NAMALWA (cell line): Measurements from ENCODE around the gene B3GNT3.
A peak's percentile ranks its signal among the peaks of the same experiment; 100 is the strongest.

ENCODE experiments used
- DNase-seq: peaks from one replicate; pipeline ENCODE4 v3.0.0-alpha.2; 2015; ENCODE audit warnings: low spot score

Gene B3GNT3, protein sequence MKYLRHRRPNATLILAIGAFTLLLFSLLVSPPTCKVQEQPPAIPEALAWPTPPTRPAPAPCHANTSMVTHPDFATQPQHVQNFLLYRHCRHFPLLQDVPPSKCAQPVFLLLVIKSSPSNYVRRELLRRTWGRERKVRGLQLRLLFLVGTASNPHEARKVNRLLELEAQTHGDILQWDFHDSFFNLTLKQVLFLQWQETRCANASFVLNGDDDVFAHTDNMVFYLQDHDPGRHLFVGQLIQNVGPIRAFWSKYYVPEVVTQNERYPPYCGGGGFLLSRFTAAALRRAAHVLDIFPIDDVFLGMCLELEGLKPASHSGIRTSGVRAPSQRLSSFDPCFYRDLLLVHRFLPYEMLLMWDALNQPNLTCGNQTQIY

DNA sequence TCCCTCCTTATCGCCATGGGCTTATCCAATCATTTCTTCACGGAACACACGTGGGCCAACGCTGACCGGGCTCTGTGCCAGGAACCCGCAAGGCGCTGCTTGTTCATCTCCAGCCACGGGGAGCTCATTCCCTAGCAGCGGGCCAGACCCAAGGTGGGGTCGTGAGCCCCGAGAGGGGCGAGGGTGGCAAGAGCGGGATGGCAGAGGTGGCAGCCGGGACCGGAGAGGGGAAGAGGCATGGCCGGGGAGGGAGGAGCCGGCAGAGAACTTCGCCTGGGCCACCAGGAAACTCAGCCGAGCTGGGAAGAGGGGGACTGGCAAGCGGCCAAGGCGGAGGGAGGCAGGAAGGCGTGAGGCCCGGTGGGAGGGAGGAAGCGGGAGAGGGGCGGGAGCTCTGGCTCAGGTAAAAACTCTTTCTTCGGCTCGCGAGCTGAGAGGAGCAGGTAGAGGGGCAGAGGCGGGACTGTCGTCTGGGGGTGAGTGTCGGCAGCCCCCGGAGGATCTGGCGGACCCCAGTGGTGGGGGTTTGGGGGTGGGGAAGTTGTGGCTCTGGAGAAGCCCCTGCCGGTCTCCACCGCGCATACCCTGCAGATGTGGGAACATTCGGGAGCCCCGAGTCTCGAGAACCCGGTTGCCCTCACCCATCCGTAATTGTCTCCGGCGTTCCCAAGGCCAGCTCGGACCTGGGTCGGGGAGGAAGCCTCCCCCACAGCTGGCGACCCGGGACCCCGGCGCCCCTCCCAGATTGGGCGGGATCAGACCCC, at the start of gene B3GNT3:
Gene B3GNT3 (plus strand): TSS at position 408 of the 764 bp plus-strand sequence. CDS start 12,670 bp downstream, outside the sequence.
- DNase-seq = no peak

DNA sequence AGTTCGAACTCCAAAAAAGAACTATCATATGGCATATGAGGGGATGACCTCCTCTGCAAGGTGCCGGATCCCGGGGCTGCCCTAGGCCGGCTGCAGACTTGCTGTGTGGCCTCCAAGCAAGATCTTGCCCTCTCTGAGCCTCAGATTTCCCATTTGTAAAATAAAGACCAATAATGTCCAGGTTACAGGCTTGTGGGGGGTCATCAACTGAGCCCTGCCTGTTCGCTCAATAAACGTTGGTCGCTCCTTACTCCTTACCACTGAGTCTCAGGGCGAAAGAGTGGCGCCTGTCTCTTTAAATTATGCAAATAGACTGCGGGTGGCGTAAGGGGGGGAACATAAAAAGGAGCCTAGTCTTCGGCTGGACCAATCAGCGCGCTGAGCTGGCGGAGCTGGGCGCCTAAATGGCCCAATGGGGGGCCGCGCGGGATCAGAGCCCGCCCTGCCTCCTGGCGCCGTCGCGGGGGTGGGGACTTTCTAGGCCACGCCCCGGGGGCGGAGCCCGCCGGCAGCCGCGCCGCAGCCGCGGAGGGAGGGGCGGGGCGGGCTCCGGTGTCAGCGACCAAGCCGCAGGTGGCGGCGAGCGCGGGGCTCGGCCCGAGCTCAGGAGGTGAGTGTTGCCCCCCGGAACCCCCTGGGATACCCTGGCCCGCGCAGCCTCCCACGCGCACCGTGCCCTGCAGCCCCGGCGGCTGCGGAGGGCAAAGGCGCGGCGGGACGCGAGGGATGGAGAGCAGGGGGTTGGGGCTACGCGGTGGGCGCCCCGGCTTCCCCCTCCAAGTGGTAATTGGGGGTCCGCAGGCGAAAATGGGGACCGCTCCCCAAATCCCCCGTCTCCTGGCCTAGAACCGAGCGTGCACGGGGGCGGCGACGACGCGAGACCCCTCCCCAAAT, 47.5 kb upstream of the B3GNT3 start:
- peak; percentile 97 for DNase-seq

DNA sequence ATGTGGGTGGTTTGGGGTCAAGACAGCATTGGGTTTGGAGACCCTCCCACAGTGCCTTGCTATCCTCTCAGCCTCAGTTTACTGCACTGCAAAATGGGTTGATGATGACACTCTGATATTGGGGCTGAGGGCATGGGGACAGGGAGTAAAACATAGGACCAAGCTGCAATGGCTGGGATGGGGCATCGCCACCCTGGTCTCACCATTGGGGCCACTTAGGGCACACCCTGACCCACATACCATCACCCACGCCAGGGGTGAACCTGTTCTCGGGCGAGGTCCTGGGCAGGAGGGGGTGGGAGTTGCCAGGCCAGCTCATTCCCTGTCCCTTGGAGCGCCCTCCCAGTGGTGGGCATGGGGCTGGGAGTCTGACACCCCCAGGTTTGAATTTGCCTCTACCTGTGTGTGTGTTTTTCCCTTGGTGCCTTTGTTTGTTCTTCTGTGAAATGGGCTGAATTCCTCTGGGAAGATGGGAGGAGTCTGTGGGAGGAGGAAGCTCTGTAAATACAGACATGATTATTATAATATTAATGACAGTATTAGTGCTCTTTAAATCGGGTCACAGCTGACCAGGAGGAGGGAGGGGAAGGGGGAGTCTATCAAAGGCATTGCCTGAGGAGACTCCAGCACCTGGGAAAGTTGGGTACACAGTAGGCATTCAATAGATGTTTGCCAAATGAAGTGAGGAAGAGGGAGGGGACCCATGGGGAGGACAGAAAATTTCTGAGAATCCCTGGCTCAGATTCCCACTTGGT, 45.9 kb upstream of the B3GNT3 start:
- no peak for DNase-seq

DNA sequence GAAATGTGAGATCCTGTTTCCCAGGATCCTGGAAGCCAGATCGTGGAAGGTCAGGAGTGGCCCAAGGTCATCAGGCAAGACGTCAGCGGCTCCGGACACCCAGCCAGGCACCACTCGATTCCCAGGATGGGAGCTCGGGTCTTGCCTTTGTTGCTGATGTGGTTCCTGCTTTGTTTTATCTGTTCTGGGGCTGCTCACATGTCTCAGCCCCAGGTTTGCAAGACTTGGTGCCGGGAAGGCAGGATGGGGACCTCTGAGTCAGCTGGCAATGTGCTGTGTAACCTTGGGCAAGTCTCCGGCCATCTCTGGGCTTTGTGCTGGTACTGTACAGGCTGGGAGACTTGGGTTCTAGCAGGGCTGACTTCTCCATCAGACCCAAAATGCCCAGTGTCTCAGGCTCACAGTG, 45.0 kb upstream of the B3GNT3 start:
- peak; percentile 50 for DNase-seq

DNA sequence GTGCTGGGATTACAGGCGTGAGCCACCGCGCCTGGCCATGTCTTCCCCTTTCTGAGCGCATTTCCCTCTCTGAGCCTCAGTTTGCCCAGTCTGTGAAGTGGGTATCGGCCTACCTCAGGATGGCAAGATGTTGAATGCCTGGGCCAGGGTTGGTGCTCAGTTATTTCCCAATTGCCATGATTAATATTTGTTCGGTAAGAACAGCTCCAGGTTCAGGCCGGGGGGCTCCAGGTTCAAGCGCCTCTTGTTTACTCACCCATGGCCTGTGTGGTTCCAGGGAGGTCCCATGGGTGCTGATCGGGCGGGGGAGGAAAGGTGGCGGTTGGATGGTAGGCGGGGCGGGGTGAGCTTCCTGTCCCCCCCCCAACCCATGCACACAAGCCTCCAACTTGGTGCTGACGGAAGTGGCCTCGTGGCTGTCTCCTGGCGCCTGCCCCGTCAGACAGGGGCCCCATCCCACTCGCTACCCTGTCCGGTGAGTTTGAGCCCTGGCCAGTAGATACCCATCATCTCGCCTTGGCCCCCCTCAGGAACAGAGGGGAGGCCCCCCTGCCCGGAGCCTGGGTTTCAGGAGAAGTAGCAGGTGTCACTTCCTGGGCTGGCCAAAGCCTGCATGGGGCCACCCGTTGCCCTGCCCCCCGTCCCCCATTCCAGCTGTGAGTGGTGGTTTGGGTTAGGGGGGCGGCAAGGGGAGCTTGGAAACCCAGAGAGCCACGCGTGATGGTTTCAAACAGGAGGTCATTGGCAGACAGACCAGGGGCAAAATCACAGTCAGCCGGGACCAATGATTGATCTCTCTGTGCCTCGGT, 43.6 kb upstream of the B3GNT3 start, which contains the start of gene FCHO1:
Gene FCHO1 (plus strand): TSS at position 375 of the 809 bp plus-strand sequence. CDS start 3,688 bp downstream, outside the sequence.
- peak; percentile 90 for DNase-seq

DNA sequence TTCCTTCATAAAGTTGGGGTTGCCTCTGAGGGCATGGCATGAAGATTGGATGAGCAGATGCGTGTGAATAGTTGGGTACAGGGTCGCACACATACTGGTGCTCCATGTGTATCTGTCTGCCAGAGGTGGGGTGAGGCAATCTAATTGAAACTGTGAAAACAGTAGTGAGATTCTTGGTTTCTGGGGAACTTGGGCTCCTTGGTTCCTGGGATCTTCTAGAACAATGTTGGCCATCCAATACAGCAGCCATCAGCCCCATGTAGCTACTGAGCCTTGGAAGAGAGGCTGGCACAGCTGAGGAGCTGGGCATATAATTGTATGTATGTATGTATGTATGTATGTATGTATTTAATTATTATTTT, 43.0 kb upstream of the B3GNT3 start:
- DNase-seq = peak; percentile 64

DNA sequence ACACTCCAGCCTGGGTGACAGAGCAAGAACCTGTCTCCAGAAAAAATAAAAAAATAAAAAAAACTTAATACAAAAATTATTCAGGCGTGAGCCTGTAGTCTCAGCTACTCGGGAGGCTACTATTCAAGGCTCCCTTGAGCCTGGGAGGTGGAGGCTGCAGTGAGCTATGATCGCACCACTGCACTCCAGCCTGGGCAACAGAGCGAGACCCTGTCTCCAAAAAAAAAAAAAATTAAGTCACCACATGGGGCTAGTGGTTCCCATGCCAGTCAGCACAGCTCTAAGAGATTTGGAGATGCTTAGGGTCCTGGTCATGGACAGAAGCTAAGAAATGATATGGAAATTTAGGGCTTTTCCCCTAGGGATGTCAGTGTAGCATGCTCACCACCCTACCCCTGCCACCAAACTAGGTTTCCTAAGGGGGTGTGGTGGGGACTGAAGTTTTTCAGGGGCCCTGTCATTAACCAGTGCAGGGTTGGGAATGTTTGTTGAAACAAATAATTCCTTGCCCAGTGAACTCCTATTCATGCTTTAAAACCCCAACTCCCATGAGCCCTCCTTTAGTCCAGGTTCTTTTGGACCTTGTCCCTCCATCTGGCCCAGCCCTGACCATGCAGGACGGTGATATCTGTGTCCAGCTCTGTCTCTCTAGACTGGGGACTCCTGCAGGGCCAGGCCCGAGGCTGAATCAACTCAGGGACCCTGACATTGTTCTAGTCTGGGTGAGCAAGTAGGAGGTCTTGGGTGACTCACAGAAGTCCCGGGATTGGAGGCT, 41.9 kb upstream of the B3GNT3 start:
- DNase-seq = peak; percentile 66

DNA sequence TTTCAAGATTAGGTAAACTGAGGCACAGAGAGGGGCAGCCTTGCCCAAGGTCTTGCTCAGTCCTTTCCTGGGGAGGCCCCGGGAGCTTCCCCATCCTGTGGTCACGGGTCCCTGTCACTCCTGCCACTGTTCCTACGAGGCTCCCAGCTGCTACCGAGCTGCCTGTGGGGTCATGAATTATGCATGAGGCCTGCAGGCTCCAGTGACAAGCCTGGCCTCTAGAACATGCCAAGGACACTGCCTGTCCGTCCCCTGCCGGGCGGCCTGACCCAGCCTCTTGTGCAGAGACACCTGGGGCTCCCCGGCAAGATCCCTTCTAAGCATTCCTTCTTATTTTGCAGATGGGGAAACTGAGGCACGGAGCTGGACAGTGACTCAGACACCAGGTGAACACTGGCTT, 41.0 kb upstream of the B3GNT3 start:
- DNase-seq = no peak

DNA sequence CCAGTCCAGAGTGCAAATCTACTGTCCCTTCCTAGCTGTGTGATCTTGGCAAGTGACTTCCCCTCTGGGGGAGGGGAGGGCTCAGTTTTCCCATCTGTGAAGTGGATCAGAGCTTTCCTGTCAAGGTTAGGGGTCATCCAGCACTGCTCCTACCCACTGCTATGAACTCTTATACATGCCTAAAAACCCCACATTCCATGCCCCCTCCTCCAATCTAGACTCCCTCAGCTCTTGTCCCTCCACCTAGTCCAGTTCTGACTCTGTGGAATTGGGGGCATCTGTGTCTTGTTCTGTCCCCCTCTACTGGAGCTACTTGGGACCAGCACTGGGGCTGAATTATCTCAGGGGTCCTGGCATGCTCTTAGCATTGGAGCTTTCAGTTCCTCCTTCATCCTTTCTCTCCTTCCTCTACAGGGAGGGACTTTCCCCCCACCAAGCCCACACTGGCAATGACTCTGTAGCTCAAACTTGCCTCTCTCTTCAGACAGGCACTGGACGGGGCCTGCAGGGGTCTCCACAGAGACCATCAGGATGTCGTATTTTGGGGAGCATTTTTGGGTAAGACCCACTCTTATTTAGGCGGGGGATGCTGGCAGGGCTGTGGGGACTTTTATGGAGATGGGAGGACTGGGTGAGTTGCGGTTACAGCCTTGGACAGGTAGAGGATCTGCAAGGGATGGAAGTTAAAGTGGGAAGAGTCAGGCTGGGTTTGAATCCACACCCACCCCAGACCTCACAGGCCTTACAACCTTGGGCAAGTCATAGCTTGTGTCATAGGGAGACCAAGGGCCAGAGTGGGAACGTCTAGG, 40.1 kb upstream of the B3GNT3 start:
- peak; percentile 95 for DNase-seq

DNA sequence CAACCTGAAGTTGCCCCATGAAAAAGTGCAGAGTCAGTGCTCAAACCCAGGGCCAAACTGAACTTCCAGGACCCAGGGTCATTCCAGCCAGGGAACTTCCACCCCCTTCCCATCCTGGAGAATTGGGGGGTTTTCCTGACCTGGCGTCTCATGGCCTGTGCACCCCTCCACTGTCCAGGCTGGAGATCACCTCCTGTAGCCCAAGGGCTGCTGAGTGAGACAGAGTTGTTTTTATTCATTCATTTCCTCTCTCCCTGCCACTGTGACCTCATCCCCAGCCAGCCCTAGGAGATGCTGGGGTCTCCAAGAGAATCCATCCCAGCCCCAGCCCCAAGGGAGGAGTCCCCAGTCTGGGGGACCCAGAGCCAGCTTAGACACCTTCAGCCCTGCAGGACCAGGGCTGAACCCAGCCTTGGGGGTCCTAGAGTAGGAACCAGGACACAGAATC, 39.5 kb upstream of the B3GNT3 start:
- no peak for DNase-seq

DNA sequence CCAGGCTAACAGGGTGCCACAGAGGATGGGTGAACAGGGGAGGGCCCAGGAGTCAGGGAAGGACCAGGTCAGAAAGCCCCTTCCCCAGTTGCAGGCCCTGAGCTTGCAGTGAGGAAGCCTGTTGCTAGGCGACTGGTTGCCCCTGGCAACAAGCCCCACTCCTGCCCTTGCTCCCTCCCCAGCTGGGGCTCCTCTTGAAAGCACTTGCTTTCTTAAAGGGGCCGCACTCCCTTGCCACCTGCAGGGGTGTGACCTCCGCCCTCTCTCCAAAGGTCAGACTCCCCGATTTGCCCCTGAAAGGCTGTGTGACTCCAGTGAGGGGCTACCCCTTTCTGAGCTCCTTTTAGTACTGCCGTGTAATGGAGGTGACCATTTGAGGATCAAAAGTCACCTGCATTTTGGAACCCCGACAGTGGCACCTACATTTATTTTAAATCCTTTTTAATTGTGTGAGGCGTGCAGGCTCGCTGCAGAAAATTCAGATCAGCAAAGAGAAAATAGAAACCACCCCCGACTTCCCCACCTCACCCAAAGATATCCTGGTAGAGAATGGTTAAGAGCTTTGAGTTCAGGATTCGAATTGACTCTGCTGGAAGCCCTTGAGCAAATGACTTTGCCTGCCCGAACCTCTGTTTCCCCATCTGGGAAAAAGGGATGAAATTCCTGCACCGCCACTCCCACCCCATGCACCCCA, 38.8 kb upstream of the B3GNT3 start:
- DNase-seq = peak; percentile 93

DNA sequence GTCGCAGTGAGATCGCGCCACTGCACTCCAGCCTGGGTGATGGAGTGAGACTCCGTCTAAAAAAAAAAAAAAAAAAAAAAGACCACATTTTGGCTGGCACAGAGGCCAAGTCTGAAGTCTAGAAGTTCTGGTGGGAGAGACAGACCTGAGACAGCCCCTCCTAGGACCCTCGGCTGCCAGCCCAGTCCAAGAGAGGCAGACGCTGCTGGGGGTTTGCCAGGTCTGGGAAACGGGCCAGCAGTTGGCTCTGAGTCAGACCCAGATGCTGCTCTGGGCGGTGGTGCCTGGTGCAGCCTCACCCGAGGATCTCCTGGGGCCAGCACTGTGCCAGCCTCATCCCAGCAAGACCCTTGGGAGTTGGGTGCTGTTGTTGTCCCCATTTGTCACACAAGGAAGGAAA, 37.8 kb upstream of the B3GNT3 start:
- DNase-seq = no peak

DNA sequence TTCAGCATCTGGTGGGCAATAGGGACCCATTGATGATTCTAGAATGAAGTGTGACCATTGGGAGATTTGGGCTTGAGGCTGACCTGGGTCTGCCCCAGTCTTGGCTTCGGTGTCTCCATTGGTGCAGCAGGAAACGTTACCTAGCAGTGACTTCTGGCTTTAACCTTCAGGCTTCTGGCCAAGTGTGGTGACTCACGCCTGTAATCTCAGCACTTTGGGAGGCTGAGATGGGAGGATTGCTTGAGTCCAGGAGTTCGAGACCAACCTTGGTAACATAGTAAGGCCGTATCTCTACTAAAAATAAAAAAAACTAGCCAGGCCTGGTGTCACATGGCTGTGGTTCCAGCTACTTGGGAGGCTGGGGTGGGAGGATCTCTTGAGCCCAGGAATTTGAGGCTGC, 36.4 kb upstream of the B3GNT3 start:
- DNase-seq = no peak

DNA sequence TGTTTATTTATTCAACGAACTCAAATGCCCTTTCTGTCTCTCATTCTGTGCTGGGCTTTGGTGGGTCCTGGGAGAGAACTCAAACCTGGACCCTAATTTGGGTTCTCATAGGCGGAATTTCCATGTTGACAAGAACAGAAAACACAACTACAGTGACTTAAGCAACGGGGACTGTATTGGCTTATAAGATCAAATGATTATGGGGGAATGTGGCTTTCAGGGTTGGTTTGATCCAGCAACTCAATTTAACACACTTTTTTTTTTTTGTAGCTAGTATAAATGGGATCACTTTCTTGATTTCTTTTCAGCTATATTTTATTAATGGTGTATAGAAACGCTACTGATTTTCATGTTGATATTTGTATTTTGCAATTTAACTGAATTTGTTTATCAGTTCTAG, 33.8 kb upstream of the B3GNT3 start:
- DNase-seq = no peak

DNA sequence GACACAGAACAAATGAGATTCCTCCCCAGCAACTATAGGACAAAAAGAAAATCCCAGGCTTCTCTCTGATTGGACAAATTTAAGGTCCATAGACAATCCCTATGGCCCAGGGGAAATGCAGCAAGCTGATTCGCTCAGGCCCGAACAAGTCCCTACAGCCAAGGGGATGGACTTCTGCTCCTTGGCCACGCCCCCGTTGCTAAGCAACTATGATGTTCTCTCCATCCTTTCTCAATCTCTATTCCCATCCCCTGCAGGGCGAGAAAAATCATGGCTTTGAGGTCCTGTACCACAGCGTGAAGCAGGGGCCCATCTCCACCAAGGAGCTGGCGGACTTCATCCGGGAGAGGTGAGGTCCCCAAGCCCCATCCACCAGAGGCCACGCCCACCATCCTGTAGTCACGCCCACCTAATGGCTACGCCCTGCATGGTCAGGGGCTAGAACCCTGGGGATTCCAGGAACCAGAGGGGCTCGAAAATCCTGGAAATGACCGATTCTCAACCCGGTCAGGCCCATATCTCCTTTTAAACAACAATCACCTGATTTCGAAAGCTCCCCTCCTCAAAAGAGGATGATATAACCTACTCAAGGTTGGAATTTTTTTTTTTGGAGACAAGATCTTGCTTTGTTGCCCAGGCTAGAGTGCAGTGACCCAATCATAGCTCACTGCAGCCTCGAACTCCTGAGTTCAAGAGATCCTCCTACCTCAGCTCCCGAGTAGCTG, 32.3 kb upstream of the B3GNT3 start:
- peak; percentile 68 for DNase-seq

DNA sequence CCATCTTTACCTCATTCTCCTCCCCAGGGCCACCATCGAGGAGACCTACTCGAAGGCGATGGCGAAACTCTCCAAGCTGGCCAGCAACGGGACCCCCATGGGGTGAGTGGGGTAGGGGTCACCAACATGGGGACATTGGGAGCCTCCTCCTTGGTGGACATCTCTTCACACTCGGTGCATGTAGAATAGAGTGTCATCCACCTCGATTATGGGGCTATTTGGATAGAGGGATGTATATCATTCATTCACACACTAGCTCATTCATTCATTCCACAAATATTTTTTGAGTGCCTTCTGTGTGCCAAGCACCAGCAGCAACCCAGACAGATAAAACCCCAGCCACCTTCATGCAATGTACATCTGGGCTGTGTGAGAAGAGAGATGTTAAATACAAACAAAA, 30.6 kb upstream of the B3GNT3 start:
- DNase-seq = no peak

DNA sequence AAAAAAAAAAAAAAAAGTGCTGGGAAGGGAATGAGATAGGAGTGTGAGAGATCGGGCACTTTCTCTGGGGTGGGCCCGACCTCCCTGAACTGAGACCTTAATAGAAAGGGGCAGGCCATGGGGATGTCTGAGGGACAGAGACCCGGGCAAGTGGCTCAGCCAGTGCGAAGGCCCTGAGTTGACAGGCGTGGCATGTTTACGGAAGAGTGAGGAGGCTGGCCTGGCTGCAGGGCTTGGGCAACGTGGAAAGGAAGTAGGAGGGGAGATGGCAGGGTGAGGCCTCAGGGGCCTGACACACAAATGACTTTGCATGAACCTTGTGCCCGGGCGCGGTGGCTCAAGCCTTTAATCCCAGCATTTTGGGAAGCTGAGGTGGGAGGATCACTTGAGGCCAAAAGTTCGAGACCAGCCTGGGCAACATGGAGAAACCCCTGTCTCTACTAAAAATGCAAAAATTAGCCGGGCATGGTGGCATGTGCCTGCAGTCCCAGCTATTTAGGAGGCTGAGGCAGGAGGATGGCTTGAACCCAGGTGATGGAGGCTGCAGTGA, 29.8 kb upstream of the B3GNT3 start:
- no peak for DNase-seq
